ENCODE data around the gene CEP104. TPM values are rescaled to one million over a fixed set of nuclear protein-coding genes. Genes with fewer than 3 reads are reported as not detected.
"Not testable (repeated sequence)": the region's sequence is repeated elsewhere in the genome, so short reads cannot be mapped to it uniquely, and the experiment has no call there.

CEP104 gene
- total RNA-seq, 1 donor from 2014 or later, result 18.7 TPM

DNA sequence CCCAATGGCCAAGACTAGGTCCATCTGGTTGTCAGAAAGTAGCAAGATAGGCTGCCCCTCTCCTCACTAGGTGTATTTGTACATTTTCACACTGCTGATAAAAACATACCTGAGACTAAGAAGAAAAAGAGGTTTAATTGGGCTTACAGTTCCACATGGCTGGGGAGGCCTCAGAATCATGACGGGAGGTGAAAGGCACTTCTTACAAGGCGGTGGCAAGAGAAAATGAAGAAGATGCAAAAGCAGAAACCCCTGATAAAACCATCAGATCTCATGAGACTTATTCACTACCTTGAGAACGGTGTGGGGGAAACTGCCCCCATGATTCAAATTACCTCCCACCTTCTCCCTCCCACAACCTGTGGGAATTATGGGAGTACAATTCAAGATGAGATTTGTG lies 56.2 kb downstream of the CEP104 start:
- DNase-seq (ENCODE audit: low read depth in 2 of 2), result not testable (repeated sequence)

DNA sequence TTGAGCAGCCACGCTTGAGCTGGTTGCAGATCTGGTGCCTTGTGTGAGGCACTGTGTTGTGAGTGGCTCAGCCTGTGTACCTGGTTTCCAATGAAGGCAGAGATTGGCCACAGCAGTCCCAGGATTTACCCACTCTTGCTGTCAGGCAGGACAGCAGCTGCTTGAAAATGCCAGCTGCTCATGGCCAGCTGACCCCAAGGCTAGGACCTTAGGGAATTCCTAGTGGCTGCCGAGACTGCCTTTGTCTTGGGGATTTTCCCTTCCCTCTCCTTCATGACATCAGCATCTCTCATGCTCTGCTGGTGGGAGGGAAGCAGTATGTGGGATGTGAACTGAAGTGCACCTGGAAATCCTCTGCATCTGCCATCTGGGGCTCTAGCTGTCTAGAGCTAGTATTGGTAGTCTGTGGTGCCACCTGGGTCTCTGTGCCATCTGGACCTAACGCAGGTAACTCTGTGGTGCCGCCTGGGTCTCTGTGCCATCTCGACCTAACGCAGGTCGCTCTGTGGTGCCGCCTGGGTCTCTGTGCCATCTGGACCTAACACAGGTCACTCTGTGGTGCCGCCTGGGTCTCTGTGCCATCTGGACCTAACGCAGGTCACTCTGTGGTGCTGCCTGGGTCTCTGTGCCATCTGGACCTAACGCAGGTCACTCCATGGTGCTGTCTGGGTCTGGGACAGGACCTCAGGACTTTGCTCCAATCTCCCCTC lies 56.9 kb downstream of the CEP104 start:
- DNase-seq (ENCODE audit: low read depth in 2 of 2), result no peak

DNA sequence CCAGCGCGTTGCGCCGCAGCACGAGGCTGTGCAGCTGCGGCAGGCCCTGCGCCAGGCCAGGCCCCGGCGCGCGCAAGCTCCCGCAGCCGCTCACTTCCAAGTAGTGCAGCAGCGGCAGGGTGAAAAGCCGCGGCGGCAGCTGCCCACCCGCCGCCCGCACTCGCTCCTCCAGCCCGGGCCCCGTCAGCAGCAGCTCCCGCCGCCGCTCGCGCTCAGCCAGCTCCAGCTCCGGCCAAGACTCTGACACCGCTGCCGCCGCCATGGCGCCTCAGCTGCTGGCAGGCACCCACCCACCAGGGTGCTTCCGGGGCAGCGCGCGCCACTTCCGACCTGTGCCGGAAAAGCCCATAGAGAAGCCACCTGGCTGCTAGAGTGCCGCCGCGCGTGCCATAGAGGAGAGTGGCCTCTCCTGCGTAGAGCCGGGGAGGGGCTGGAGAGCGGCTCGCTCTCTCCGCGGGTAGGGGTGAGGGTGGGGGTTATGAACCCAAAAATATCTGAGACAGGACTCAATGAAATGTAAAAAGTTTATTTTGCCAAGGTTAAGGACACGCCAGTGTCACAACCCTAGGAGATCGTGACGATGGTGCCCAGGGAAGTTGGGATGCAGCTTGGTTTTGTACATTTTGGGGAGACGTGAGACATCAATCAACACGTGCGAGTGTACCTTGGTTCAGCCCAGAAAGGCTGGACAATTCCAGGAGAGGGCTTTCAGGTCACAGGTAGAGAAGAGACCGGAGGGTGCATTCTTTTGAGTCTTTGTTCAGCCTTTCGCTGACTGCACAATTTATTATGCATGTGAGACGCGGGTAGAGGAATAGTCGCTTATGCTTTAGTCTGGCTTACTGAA lies 60.6 kb downstream of the CEP104 start, which contains the start of gene LRRC47:
Gene LRRC47 (minus strand): TSS at position 284 of the 847 bp plus-strand sequence. CDS start 22 bp downstream, at position 262.
- peak; percentile 93 to 94 for DNase-seq (ENCODE audit: low read depth in 2 of 2)

- DNase-seq (ENCODE audit: low read depth in 2 of 2), result no peak
These were observed 61.4 kb downstream of the CEP104 start for GRCh38 chr1:3795453-3796214.

- no peak for DNase-seq (ENCODE audit: low read depth in 2 of 2)
These were observed 66.1 kb downstream of the CEP104 start for GRCh38 chr1:3790952-3791351.

DNA sequence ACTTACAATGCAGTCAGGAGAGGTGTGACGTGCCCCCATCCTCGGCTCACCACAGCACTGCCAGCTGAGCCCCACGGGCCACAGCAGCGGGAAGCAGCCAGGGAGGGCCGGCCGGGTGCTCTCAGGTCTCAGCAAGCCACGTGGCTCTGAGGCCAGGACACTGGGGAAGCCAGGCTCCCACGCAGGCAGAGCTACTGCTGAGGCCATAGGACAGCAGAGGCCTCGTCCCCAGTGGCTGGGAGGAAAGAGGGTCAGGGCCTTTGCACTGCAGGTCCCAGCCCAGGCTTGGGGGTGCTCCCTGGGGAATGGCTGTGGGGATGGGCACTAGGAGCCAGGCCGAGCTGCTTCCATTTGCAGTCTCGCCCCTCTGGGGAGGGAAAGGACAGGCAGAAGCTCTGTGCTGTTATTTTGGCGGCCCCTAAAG lies 66.5 kb downstream of the CEP104 start:
- DNase-seq (ENCODE audit: low read depth in 2 of 2), result no peak

- no peak for DNase-seq (ENCODE audit: low read depth in 2 of 2)
These were observed 67.3 kb downstream of the CEP104 start for GRCh38 chr1:3789421-3790300.

DNA sequence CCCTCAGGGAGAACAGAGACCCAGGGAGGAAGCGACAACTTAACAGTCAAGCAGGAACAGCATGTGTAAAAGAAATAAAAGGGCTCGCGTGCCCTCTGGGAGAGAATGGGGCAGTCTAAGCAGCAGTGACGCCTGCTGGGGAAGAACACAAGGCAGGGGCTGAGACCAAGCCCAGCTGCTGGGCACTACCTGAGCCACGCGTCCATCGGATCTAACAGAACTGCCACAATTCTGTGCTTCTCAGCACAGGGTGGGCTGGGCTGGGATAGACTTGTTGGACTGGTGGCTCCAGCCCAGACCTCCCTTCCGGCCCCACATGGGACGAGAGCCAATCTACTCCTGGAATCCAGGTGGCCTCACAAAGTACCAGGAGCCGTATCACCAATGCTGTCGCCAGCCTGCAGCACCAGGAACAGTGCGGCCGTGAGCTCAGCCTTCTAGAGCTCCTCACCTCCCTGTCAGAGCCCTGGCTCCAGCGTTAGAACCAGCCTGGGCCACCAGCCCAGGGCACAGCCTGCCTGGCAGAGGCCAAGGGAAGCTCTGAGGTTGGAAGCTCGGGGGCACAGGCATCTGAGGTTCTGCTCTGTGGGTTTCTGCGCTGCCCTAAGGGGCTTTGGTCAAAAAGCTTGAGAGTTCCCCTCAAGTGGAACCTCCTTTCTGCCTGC lies 68.1 kb downstream of the CEP104 start:
- no peak for DNase-seq (ENCODE audit: low read depth in 2 of 2)

- no peak for DNase-seq (ENCODE audit: low read depth in 2 of 2)
These were observed 69.0 kb downstream of the CEP104 start for GRCh38 chr1:3787745-3788605.

DNA sequence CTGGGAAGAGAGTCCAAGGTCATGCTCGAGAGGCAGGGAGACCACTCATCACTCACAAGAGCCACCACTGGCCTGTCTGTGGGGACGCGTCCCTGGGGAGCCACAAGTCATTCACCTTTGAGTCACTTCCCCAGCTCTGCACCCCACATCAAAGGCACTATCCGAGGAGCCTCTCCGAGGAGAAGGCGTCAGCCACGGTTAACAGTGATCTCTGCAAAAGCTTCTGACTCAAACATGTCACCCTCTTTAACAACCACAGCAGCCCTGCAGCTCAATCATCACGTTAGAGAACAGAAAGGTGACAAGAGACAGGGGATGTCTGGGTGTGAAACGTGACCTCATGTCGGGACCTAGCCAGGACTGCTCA lies 69.7 kb downstream of the CEP104 start:
- no peak for DNase-seq (ENCODE audit: low read depth in 2 of 2)

- no peak for DNase-seq (ENCODE audit: low read depth in 2 of 2)
These were observed 70.3 kb downstream of the CEP104 start for GRCh38 chr1:3786468-3787348.

GRCh38 chr1:3785456-3786157 lies 71.4 kb downstream of the CEP104 start:
- peak in 1 of 2 donors; percentile 33 for DNase-seq (ENCODE audit: low read depth in 2 of 2)

- DNase-seq (ENCODE audit: low read depth in 2 of 2), result no peak
These were observed 72.0 kb downstream of the CEP104 start for GRCh38 chr1:3785045-3785444.

DNA sequence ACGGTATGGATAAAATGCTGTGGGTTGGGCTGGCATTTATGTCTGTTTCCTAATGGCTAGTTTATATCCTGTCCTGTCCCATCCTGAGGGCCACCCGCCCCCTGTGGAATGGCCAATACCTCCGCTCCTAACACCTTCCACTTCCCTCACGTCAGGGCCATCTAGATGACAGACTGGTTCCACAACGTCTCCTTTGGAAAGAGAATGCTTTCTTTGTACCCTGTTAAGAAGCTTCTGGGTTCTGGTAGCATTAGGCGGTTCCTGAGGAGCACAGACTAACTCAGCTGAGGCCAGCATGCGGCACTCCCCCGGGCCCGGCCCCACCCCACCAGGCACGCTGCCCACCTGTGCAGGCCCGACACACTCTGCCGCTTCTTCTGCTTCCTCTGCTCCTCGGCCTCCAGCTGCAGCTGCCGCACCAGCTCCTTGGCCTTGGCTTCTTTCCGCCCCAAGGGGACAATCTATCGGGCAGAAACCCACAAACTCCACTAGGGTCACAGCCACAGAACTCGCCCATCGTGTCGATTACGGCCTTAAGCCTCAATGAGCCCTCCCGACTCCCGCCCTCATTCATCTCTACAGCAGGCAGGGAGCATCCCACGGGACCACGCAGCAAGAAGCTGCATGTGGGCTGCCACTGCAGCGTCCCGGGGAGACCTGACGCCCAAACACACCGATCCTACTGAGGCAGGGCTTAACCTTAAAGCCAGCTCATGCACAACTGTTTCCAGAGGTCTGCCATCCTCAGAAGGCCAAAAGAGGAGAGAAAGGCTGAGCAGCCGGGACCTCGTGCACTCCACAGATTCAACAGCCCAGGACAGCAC lies 73.1 kb downstream of the CEP104 start:
- DNase-seq (ENCODE audit: low read depth in 2 of 2), result no peak

DNA sequence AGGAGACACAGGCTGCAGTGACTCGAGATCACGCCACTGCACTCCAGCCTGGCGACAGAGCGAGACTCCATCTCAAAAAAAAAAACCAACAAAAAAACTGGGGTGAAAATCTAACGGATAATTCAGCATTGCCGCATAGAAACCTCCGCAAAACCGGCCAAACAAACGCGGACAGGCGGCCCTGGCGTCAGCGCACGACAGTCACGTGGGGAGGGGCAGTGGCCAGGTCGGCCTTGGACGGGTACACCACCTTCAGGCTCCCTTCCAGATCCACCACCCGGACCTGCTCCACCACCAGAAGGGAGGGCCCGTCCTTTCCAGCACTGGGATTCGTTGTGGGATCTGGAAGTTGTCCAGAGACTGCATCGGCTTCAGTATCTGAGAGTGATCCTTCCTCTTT lies 76.1 kb downstream of the CEP104 start:
- DNase-seq (ENCODE audit: low read depth in 2 of 2), result no peak

GRCh38 chr1:3779912-3780416 lies 77.0 kb downstream of the CEP104 start:
- DNase-seq (ENCODE audit: low read depth in 2 of 2), result no peak
